HG03575 (cell line): ENCODE data around the gene RSU1.
A peak's percentile ranks its signal among the peaks of the same experiment; 100 is the strongest.
"Not testable (repeated sequence)": the region's sequence is repeated elsewhere in the genome, so short reads cannot be mapped to it uniquely, and the experiment has no call there.

ENCODE experiments used
- ATAC-seq: cut with Tn5 transposase; IDR thresholded peaks from one replicate; pipeline ENCODE4 v1.9.1; 2021; ENCODE audit not compliant: unreplicated experiment, insufficient number of reproducible peaks, low FRiP score; ENCODE audit errors: extremely low read depth

Gene RSU1

GRCh38 chr10:16789765-16790164 is 27.5 kb downstream of the RSU1 start:
- ATAC-seq = no peak

- ATAC-seq = no peak
Observed at GRCh38 chr10:16789261-16789660, 28.0 kb downstream of the RSU1 start.

GRCh38 chr10:16788778-16789177 is 28.4 kb downstream of the RSU1 start:
- no peak for ATAC-seq

GRCh38 chr10:16788125-16788524 is 29.1 kb downstream of the RSU1 start:
- ATAC-seq = no peak

DNA sequence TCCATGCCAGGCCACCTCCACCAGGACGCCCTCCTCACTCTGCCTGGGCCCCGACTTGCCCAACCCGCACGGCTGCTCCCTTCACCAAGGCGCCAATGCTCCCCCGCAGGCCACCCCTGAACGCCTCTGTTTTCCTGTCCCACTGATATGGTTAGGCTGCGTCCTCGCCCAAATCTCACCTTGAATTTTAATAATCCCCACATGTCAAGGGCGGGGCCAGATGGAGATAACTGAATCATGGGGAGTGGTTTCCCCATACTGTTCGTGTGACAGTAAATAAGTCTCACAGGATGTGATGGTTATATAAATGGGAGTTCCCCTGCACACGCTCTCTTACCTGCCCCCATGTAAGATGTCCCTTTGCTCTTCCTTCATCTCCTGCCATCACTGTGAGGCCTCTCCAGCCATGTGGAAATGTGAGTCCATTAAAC is 29.8 kb downstream of the RSU1 start:
- no peak for ATAC-seq

DNA sequence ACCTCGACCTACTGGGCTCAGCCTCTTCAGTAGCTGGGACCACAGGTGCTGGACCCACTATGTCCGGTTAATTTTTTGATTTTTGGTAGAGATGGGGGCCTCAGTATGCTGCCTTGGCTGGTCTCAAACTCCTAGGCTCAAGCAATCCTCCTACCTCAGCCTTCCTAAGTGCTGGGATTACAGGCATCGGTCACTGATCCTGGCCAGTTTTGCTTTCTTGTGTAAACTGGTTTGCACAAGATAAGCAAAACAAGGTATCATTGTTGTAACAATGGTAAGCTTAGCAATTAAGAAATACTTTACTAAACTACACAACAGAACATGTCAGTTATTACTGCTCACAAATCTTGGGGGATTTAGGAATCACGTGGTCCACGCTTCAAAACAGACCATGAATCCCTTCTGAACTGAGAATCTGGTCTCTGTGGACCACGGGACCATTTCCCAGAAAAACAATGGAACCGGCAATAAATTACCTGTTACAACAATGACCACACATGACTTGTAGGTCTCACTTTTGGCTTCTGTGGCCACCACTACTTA is 36.8 kb downstream of the RSU1 start:
- no peak for ATAC-seq

DNA sequence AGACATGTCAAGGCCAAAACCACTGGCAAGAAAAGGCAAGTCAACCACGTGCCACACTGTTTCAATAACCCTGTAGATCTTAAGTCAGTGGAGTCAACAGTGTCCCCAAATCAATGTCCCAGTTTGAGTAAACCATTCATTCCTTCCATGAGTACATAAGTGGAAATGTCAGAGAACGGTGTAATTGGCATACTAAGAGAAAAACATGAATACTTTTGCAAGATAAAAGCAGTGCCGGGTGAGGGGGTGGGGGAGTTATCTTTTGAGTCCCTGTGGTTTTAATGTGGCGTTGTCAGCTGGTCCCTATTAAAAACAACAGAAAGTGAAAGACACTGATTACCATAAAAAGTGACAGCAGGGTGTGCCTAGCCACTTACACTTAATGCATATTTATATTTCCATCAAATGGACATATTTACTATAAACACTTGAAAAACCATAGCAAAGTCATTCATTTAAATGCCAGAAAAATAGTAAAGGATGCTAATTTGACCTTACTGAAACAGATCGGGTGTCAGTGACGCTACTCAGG is 37.8 kb downstream of the RSU1 start:
- no peak for ATAC-seq

DNA sequence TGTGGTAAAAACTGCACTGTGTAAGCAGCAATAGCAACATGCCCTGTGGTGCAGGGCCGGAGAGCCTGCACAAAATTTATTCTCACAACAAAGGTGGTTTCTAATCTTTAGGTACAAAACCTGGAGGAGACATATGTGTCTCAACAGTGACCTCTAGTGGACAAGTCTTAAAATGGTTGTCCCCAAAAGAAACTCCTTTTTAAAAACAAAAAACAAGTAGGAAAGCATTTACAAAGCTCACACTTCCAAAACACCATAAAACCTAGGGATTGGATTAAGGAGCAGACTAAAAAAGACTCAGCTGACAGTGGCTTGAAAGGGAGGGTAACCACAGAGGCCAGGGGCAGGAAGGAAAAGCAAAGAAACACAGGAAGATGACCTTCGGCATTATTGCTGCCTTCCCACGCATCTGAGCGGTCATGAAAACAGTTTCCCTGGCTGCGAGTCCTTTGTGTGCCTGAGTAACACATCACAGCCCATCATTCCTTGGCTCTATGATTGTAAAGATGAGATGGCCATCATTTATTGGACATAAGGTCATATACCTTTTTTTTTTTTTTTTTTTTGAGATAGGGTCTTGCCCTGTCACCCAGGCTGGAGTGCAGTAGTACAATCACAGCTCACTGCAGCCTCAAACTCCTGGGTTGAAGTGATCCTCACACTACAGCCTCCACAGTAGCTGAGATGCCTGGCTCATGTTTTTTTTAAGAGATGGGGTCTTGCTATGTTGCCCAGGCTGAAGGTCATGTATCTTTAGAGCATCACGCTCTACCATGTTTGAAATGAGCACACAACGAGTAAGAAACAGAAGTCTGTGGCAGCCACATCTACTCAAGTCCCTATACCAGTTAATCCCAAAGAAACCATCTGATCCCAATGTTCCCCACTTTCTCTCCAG is 39.5 kb downstream of the RSU1 start:
- ATAC-seq = no peak

DNA sequence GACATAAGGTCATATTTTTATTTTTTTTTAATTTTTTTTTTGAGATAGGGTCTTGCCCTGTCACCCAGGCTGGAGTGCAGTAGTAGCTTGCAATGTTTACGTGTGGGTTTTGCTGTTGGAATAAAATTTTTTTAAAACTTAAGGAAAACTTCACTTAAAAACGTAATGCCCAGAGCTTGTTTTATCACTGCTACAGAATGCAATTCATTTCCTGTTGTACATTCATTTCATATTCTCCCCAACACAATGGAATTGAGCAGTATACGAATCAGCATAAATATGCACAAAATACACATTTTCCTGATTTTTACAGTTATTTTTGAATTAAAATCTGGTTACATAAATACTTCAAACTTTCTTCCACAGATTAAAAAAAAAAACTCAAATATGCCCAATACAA is 40.3 kb downstream of the RSU1 start:
- no peak for ATAC-seq

GRCh38 chr10:16773334-16773733 is 43.9 kb downstream of the RSU1 start:
- ATAC-seq = no peak

DNA sequence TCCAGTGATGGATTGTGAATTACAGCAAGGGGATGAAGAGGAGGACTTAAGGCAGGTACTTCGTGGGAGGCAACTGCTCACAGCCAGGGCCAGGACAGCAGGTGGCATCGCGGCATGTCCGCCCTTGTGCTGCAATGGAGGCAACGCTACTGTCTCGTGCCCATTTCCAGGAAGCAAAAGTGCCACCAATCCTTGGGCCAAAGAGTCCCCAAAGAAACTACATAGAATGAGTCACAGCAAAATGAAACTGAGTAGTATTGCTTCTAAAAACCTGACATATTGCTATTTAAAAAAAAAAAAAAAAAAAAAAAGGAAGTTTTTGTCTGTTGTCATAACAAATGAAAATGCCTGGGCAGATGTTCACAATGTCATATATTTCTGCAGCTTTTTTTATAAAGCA is 46.6 kb downstream of the RSU1 start:
- ATAC-seq = peak; percentile 54

DNA sequence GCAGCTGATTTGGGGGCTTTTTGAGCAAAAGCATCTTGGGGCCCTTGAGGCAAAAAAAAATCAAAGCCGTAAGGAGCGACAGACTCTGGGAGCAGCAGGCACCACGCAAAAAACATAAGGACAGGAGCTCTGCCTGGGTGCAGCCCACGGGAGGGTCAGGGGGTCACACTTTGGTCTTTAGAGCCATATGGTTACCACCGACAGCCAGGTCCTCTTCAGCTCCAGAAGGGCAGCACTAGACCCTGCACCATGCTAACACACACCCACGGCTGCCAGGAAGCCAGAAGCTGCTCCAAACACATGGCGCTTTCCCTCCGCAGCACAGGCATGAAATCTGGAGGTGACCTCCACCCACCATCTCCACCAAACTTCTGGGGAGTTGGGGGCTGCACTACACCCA is 47.1 kb downstream of the RSU1 start:
- ATAC-seq = no peak

GRCh38 chr10:16769331-16769730 is 47.9 kb downstream of the RSU1 start:
- ATAC-seq = no peak

DNA sequence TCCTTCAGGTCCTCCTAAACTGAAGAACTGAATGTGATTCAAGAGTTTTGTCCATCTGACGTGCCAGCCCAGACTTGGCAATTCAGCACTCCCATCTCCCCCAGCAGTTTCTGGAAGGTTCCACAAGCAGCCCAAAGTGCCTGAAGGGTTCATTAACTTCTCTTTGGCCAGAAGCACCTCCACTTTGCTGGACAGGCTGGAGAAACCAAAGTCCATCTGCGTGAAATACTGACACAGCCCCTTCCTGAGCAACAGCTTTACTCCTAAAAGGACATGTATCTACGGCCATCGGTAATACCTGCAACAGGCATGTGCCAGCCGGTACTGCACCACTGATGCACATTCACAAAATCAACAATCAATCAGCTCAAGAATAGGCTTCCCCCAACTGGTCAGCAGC is 48.5 kb downstream of the RSU1 start:
- no peak for ATAC-seq

DNA sequence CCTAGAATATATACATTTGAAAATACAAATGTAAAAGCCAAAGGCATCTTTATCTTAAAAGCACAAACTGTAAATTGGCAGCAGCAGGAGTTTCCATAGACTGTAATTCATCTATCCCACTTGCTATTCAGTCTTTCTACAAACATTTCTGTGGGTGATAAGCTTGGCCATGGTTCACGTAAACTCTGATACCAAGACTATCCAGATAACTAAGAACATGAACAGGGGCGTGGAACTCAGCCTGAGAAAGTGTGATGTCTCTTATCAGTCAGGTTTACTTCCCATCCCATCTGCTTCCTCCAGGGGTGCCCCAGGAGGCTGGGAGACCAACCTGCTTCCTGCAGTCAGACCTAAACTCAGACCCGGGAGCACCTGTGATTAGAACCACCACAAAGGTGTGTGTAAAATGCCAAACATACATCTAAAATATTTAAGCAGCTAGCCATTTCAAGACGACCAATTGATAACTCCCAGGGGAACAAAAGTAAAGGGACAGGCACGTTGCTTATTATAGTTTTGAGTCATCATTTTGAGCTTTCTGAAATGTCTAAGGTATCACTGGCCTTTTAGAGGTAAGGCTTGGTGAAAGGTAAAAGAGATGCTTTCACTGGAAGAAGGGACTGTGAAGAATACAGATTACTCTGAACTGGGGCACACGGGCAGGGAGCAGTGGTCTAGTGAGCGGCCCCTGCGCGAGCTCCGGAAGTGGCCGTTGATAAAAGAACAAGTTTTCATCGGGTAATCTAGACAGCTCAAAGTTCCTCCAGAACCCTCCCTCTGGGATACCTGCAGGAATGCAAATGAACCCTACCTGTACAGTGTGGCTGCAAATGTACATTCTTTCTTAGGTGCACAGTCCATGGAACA is 51.5 kb downstream of the RSU1 start:
- no peak for ATAC-seq

DNA sequence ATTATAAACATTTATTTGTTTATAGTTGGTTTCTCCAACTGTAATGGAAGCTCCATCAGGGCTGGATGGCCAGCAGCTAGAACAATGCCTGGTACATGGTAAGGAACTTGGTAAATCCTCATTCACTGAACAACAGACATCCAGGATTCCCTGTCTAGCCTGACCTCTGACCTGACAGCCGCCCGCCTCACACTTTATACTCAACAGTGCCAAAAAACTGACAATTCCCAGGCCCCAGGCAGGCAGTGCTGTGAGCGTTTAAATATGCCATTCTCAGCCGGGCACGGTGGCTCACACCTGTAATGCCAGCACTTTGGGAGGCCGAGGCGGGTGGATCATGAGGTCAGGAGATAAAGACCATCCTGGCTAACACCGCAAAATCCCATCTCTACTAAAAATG is 55.9 kb downstream of the RSU1 start:
- no peak for ATAC-seq

DNA sequence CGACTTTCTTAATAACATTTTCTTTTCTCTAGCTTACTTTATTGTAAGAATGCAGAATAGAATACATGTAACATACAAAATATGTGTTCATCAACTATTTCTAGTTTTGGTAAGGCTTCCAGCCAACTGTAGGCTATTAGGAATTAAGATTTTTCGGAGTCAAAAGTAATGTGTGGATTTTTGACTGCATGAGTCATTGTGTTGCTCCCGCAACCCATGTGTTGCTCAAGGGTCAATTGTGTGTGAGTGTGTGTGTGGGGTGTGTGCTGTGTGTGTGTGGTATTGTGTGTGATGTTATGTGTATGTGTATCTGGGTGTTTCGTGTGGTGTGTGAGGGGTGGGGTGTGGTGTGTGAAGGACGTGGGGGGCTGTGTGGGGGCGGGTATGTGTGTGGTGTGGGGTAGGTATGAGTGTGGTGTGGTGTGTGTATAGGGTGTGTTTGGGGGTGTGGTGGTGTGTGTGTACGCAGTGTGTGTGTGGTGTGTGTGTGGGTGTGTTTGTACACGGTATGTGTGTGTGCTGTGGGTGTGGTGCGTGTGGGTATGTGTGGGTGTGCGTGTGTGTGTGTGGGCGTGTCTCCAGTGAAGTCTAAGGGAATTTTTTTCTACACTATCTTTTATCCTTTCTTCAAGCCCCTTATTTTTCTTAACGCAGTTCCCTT is 60.5 kb downstream of the RSU1 start:
- no peak for ATAC-seq

GRCh38 chr10:16754765-16755164 is 62.5 kb downstream of the RSU1 start:
- ATAC-seq = no peak

DNA sequence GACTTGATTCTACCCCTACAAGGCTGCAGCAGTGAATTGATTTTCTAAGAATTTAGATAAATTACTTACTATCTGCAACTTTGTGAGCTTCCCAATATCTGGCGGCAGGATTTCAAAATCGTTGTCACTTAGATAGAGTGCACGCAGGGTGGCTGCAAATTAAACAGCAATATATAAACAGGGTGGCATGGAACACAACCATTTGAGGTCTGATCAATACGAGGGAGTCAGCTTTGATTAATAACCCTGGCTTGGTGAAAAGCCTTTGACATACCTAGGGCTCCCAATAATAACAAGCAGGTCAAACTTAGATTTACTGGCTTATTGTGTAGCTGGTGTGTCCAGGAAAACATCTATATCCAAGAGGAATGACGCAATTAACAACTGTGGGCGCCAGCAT is 64.4 kb downstream of the RSU1 start:
- not testable (repeated sequence) for ATAC-seq
